GM15510 (cell line): Measurements from ENCODE around the gene HIRIP3.
A peak's percentile ranks its signal among the peaks of the same experiment; 100 is the strongest.

Source experiments
- POLR2A ChIP-seq: IDR thresholded peaks from 3 replicates; pipeline ENCODE4 v1.6.1; 2011; ENCODE audit warnings: borderline replicate concordance; ENCODE audit not compliant: insufficient read length; ENCODE audit errors: extremely low read depth

Gene HIRIP3

GRCh38 chr16:30004811-30005242, 9.4 kb upstream of the HIRIP3 start:
- no peak for TF ChIP-seq POLR2A

DNA sequence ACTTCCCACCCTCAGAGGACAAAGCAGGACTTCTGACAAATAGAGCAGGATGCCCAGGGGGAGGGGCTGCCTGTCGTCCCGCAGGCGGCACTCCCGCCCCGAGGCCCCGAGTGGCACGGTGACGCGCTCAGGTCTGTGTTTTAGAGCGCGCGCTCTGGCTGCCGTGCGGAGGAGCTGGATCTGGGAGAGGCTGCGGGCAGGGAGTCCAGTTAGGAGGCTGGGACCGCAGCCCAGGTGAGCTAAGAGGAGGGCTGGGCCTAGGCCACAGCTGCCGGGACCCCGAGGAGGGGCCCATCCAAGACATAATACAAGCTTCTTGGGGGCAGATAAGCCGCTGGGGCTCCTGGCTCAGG, 9.0 kb upstream of the HIRIP3 start:
- TF ChIP-seq POLR2A: no peak

DNA sequence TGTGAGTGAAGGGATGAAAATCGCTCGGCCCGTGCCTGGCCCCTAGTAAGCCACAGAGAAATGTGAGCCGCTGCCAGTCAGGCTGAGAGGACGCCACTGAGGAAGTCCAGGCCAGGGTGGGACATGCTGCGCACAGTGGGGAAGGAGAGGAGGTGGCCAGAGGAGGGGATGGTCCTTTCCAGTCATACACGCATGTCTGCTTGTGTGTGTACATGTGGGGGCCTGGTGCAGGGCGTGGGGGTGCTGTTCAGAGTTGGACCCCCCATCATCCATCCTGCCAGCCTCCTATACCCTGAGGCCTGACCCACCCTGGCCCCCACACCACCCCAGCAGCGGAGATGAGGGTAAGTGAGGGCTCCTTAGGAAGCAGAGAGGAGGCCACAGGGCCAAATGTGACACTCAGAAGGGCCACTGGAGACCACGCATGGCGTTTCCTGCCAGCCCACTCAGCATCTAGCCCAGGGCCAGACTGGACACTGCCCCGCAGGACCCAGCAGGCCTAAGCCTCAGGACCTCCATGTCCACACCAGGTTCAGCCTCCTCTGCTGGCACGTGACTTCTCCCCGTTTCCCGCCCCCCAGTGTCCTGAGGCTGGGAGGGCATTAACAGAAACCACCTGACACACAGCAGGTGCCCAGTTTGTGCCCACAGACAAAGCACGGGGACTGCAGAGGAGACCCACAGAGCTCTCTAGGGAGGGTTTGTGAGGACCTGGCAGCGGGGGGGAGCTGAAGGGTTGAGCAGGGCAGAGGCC, 8.4 kb upstream of the HIRIP3 start:
- TF ChIP-seq POLR2A: no peak

DNA sequence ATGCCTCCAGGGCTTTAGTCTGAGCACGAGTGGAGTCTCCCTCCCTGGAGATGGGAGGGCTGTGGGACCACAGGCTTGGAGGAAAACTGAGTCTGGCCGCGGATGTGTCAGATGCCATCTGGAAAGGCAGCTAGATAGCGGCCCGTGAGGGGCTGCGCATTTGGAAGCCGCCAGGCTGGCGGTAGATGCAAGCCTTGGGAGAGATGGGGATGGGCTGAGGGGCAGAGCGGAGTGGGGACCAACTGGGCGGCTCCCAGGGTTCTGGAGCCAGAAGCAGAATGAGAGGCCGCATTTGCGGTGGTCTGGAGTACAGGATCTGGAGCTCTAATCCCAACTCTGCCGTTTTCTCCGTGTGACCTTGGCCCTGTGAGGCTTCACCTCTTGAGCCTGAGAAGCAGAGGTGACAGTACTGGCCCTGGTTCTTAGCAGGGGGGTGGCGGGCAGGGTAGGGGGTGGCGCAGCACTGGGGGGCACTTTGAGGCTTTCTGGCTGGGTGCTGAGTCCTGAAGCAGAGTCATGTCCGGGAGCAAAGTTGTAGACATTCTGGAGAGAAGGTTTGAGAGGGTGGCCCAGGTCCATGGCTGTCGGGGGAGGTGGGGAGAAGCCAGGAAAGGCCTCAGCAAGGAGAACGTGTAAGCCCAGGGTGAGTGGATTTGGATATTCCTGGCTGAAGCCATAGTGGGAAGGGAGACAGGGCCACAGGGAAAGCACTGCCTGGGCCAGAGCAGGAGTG, 7.4 kb upstream of the HIRIP3 start:
- no peak for TF ChIP-seq POLR2A

GRCh38 chr16:30000735-30001631, 5.6 kb upstream of the HIRIP3 start:
- no peak for TF ChIP-seq POLR2A

DNA sequence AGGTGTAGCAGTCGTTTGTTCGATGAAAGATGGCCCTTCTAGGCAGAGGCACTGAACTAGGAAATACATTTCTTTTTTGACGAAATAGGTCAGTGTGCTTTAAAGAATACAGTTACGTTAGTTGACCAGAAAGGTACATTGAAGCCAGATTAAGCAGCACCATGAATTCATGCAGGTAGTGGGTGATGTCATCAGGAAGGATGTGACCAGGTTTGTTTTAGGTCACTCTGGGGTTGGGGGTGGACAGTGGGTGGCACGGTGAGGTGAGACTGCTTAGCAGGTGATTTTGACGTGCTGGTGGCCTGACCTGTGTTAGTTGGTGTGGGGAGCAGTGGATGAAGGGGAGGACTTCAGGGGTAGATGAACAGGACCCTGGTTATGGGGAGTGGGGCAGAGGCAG, 4.2 kb upstream of the HIRIP3 start:
- TF ChIP-seq POLR2A: no peak

- TF ChIP-seq POLR2A: no peak
Observed at GRCh38 chr16:29996766-29997250, 1.4 kb upstream of the HIRIP3 start.

DNA sequence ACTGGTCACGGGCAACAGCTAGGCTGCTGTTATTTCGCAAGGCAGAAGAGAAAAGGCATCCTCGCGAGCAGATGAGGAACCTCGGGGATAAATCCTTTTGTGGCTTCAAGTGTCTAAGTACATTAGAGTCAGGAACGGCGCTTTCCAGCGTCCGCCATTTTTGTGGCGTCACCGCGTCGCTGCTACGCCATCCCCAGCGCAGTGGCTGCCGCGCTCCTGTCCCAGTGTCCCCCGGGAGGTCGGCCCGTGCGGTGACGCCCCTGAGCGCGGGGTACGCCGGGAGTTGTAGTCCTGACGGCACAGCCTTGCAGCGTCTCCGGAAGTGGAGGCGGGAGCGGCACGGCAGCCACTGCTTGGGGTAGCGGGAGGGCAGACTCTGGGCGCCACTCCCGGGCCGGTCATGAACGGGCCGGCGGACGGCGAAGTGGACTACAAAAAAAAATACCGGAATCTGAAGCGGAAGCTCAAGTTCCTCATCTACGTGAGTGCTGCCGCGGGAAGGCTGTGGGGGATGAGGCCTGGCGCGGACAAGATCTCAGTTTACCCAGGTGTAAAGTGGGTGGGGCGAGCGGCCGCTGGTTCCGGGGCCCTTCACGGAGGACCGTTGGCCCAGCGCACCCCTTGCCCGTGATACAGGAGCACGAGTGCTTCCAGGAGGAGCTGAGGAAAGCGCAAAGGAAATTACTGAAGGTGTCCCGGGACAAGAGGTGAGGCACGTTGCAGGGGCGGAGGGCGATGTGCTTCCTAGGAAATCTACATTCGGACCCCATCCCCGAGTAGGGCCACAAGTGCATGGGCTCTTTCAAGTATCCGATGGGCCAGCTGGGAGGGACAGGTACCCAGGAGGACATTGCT, 721 bp upstream of the HIRIP3 start, which contains the start of gene INO80E:
Gene INO80E, plus strand, starts transcription at position 331 of the 855 bp plus-strand sequence. Its CDS starts 70 bp downstream, at position 401.
- TF ChIP-seq POLR2A: peak; percentile 70

GRCh38 chr16:29994600-29995323, 655 bp downstream of the HIRIP3 start:
- no peak for TF ChIP-seq POLR2A

DNA sequence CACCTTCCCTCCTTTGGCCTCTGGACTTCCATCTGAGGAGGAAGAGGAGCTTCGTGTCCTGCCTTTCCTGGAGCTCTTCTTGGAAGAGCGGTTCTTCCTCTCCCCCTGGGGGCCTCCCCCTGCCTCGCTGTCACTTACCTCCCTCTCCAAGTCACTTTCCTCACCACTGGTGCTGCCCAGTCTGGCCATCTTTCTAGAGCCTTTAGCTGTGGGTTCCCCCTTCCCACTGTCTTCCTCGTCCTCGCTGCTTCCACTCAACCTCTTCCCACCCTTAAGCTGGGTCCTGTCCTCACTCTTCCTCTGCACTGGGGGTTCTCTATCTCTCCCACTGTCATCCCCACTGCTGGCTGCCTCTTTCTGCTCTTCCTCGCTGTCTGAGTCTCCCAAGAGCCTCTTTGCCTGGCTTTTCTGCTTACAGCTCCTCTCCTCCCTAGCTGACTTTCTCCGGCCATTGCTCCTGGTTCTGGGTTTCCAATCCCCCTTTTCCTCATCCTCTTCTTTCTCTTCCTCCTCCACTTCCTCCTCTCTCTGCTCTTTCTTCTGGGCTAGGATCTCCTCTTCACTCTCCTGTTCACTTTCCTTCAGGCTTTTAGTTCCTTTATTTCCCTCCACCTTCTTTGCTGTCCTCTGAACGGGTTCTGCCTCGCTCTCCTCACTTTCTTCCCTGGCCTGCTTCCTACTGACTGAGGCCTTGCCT, 1.4 kb downstream of the HIRIP3 start:
- TF ChIP-seq POLR2A: no peak

GRCh38 chr16:29993191-29993902, 2.1 kb downstream of the HIRIP3 start:
- no peak for TF ChIP-seq POLR2A

DNA sequence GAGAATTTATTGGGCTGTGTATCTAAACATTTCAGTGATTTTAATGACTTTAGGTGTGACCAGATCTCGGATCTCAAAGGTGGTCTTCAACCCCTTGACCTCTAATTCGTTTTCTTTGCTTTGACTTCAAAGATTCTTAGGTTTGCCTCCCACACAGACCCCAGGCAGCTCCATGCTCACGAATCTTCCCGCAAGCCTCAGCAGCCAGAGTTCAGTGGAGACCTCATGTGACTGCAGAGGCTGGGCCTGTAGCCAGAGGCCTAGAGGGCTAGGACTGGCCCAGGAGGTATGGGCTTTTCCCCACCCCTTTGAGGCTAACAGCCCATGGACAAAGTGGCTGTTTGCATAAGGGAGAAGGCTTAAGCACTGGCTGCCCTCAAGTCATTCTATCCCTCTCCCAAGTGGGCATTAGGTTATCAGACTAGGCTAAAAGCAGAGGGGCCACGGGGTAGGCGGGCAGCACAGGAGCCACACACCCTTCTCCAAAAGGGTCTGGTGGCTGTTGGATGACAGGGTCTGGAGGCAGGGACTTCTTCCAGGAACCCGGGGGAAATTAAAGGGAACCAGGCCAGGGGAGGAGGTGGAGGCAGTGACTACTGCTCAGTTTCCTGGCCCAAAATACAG, 3.0 kb downstream of the HIRIP3 start:
- TF ChIP-seq POLR2A: no peak
